HG03175 (cell line): ENCODE data around the gene ATPAF2.

Source experiments
- ATAC-seq: cut with Tn5 transposase; IDR thresholded peaks from one replicate; pipeline ENCODE4 v1.9.1; 2021; ENCODE audit warnings: mild to moderate bottlenecking, moderate library complexity; ENCODE audit not compliant: unreplicated experiment

The ATPAF2 gene

DNA sequence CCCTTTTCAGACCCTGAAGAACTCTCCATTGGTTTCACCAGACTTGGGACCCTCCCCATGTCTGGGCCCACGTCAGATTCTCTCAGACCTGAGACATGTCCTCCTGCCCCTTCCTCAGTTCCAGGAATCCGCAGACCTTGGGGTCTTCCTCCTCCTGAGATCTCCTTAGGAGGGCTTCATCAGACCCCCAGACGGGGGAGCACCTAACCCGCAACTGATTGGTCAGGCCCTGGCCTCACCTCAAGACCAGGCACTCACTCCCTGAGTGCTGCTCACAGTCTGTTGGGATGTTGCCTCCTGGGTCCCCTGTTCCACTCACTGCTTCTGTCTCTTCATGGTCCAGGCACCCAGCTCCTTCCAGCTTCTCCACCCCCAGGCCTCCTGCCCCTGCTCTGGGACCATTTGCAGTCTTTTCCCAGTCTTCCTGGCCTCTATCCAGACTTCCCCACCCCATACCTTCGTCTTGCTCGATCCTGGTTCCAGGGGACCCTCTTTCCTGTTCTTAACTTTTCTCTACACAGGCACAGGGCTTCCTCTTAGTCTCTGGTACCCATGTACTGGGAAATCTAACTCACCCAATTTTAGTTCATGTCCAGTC lies 1.4 kb upstream of the ATPAF2 start:
- ATAC-seq, result no peak

DNA sequence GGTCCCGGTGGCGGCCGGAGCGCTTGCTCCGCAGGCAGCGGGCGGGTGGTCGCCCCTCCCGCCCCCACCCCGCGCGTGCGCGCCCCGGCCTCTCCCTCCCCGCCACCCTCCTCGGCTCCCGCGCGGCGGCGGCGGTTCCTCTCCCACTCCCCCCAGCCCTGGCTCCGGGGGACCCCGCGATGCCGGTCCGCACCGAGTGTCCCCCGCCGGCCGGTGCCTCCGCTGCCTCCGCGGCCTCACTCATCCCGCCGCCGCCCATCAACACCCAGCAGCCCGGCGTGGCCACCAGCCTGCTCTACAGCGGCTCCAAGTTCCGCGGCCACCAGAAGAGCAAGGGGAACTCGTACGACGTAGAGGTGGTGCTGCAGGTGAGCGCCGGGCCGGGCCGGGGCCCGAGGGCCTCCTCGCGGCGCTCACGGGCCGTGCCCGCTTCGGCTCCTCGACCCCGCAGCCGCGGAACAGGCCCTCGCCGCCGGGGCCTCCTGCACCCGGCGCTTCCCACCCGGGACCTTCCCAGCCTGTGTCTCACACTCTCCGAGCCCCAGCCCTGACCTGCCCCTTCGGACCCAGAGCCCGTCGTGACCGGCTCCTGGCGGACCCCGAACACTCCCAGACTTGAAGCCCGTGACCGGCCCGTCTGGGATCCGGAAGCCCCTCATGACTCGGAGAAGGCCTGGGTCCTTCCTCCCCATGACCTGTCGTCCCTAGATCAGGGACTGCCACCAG lies 730 bp upstream of the ATPAF2 start:
- peak; percentile 15 for ATAC-seq

- ATAC-seq, result no peak
Observed at GRCh38 chr17:18038149-18038850, 668 bp downstream of the ATPAF2 start.

DNA sequence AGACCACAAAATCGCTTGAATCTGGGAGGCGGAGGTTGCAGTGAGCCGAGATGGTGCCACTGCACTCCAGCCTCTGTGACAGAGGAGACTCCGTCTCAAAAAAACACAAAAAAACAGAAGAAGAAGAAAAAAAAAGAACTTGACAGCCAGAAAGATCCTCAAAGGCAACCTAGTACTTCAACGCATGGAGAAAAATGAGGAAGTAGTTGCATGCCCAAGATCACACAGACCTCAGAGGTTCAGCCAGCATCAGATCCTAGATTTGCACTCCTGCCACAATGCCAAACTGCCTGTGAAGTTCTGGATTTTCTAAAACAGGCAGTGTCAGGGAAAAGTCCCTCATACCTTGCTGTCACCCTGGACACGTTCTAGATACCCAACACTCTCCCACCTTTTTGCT lies 1.5 kb downstream of the ATPAF2 start:
- no peak for ATAC-seq

DNA sequence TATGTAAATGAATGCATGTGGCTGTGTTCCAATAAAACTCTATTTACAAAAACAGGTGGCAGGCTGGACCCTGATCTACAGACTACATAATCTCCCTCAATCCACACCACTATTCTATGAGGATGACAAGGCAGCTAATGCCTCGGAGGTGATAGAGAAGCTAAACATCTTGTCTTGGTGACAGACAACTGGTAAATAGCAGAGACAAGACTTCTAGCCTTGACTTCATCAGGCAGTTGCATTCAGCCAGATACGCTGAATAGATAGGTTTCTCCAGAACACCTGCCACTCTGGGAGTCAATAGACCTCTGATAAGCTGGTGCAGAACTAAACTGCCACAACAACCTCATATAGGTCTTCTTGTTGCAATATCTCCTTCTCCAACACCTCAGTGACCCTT lies 3.3 kb downstream of the ATPAF2 start:
- no peak for ATAC-seq

DNA sequence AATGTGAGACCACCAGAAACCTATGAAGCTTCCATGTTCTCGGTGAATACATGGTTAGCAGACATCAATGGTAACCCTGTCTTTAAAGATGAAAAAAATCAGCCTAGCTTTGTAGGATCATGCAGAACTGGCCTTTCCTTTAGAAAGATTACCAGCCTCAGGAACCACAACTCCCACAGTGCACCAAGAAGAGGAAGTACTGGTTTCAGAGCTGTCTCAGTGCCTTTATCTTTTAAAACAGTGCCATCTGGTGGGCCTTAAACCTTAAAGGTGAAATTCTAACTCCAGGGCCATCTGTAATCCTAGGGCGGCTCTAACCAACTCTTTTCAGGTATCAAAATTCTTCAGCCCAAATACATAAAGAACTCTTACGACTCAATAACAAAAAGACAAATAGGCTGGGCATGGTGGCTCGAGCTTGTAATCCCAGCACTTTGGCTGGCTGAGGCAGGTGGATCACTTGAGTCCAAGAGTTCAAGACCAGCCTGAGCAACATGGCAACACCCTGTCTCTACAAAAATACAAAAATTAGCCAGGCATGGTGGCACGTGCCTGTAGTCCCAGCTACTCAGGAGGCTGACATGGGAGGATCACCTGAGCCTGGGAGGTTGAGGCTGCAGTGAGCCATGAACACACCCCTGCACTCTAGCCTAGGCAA lies 5.4 kb downstream of the ATPAF2 start:
- ATAC-seq, result peak; percentile 68

DNA sequence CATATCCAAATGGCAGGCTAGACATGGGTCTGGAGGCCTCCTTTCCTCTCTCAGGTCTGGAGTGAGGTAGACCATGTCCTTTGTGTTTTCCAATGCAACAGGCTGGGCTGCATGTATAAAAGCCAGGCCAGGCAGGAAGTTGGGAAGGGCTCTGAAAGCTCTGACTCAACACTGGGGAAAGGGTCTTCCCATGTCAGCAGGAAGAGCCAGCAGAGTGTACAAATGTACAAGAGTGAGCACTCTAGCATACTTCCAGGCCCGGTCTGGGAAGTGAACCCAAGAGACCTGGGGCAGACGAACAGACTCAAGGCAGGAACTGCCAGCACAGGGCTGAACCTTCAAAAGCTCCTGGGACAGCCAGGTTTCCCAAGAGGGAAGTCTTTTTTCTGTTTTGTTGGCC lies 7.0 kb downstream of the ATPAF2 start:
- ATAC-seq, result no peak

DNA sequence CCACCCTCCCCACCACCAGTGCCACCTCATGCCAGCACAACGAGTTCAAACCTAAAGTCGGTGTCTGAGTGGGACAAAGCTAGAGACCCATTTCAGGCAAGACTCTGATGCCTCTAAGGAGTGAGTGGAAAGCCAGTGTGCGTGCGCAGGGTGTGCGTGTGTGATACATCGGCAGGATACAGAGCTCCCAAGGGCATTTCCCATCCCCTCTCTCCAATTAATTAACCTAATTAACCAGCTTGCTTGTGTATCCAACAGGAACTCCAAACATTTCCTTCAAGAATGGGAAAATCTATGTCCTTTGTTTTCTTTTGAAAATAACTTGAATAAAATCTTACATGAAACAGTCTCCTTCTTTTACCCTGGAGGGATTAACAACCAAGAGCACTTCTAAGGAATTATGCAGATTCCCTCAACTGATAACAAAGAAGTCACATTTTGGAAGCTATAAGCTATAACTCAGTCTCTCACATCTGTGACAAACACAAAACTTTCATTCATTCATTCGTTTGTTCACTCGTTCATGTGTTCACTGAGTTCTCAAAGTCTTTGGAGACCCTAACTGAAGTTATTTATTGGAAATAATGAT lies 9.9 kb downstream of the ATPAF2 start:
- no peak for ATAC-seq

DNA sequence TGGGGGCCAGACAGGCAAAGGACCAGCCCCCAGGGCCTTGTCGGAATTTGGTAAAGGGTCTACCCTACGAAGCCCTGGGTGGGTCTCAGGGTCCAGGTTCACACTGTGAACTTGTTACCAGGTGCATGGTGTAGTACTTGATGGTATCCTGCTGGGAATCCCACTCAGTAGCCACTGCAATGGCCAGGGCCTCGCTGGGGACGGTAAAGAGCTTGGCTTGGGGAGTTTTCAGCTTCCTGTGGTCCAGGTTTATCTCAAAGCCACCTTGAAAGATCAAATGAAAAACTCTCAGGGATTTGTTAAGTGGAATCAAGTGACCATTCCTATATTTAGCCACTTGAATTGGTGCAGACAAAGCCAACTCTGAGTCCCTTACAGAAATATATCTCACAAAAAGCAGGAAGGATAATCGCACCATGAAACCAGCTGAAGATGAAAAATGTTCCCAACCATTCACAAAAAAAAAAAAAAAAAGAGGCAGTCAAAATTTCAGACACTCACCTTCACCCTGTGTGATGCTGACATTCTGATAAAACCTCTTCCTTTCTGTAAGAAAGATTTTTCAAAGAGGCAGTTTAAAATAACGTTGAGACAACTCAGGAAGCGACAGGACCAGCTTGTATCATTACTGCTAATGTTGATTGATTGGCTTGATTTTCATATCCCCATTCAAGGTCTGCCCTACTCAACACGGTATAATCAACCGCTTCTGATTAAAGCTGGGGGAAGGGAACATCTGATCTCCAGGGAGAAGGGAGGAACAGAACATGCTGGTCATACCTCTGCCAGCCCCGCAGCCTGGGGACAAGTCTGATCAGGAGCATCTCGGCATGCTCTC lies 10.6 kb downstream of the ATPAF2 start:
- no peak for ATAC-seq

DNA sequence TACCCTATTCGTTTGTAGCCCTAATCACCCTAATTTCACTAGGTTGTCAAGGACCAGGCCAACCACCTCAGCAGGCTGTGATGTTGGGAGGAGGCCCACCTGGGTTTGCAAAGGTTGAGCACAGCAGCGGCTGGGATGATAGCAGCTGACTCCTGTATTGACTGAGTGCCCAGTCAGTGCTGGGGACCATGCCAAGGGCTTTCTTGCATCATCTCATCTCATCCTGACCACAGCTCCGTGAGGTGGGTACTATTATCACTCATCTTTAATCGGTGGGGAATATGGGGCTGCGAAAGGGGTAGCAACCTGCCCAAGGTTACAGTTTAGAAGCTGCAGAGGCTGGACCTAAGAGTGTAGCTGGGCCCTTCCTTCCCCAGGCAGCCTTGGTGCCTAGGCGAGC lies 11.7 kb downstream of the ATPAF2 start:
- ATAC-seq, result no peak

- peak; percentile 55 for ATAC-seq
Observed at GRCh38 chr17:18025945-18026776, 12.8 kb downstream of the ATPAF2 start.

DNA sequence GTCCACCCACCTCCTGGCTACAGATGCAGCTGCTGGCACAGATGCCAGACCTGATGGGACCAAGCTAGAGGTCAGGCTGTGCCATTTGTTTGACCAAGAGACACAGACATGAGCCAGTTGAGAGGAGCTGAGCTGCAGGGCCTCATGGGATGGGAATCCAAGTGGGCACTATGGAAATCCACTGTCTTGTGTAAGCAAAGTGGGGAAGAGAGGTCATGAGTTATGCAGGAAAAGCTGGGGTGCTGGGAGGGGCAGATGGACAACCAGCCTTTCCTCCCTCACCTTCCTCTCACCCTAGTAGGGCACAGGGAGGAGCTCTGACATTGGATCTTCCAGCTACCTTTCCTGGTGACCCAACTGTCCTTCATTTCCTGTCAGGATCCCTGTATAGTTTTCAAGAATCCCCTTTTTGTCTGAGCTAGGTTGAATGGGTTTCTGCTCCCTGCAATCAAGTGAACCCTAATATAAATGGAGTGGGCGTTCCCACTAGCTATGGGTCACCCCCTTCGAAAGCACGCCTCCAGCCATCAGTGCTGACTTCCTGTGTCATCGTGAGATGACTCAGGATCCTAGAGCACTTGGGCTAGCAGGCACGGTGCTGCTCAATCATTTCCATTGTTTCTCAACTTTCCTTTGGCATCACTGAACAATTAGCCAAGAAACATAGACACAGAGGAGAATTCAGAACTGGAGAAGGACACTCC lies 13.6 kb downstream of the ATPAF2 start:
- peak; percentile 94 for ATAC-seq

- ATAC-seq, result no peak
Observed at GRCh38 chr17:18021372-18021771, 17.6 kb downstream of the ATPAF2 start.

DNA sequence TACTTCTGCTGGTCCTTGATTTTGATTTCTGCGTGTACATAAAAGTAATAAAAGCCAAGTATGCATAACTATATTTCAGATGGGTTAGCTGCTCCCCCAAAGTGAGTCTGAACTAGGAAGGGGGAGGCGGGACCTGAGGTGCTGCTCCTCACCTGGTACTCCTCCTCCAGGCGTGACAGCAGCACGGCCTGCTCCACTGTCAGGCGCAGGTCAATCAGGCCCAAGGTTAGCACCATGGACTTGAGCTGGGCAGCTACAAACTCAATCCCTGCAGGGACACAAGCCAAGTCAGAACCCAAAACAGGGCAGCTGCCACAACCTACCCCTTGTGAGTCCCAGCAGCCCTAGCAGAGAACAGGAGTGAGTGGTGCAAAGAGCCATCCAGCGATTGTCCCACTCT lies 18.0 kb downstream of the ATPAF2 start:
- no peak for ATAC-seq

- no peak for ATAC-seq
Observed at GRCh38 chr17:18019838-18020154, 19.2 kb downstream of the ATPAF2 start.

- ATAC-seq, result no peak
Observed at GRCh38 chr17:18018411-18018921, 20.5 kb downstream of the ATPAF2 start.

DNA sequence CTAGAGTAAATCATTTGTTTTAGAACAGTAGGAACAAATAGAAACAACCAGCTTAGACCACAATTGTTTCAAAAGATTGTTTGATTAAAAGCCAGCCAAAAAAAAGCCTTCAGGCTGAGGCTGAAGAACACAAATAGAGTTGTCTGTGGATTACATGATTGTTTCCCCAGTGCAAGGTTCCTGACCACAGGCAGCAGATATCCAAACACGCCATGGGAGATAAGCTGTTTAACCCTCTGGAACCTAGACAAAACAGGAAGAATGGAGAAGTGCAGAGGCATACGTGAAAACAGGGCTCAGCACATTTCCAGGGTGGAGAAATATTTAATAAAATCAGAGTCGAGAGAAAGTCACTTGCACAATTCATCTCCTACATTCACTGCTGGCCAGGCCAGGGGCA lies 21.0 kb downstream of the ATPAF2 start:
- ATAC-seq, result no peak

- no peak for ATAC-seq
Observed at GRCh38 chr17:18016426-18016825, 22.5 kb downstream of the ATPAF2 start.

DNA sequence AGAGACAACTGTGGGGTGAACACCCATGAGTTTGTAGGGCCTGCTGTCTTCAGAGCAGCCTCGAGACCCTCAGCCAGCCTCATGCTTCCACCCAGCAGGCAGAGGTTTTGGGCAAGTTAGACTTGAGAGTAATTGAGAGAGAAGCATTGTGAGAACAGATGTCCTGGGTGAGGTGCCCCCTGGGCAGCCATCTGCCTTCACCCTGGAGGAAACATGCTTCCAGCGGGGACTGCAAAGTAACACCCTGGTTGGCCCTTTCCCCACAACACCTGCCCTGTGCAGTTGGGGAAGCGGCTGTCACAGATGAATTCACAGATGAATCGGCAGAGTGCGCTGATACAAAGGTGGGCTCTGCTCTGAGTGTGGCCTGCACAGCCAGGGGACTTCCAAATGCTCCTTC lies 23.4 kb downstream of the ATPAF2 start:
- ATAC-seq, result no peak
